Activated naive CD4-positive, alpha-beta T cell treated with Interleukin-2 at 50 U/mL for 16 hours (primary cell): ENCODE results near the gene ARHGAP35.

Source experiments
- DNase-seq: peaks from one replicate; pipeline ENCODE4 v3.0.0-alpha.2; 2020

Gene ARHGAP35

DNA sequence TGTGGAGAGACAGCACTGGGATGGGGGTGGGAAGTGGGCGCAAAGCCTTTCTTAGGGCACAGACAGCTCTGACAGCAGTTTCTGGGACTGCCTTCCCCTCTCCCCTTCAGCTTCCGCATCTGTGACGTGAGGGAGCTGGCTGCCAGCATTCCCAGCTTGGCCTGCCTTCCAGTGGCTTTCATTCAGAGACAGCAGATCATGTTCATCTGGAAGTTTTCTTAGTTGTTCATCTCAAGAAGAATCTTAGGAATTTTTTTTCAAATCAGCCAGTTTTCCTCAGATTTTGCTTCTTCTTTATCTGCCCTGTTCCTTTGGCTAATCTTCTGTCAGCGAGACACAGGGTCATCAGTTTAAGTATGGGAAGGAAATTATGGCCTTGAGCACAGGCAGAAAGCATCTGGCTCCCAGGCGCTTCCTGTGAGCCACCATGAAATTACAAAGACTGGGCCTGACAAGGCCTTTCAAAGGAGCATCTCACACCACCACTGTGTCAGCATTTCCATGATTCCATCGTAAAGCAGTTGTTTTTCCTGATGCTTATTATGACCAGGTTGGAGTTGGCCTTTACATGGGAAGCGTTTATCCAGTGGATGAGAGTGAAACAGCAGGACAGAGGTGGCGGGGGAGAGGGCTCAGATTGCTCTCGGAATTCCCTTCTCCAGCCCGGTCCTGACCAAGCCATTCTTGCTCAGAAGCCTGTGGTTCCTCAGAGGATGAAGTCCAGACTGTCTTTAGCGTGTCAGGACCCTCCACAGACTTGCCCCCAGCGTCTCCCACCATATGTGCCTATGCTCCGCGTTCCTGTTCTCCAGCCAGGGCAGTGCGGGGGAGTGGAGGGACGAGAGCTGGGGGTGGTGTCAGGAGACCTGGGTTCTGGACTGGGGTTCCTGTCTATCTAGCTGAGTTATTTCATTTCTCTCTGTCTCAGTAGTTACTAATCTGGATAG lies 43.6 kb downstream of the ARHGAP35 start:
- no peak for DNase-seq

DNA sequence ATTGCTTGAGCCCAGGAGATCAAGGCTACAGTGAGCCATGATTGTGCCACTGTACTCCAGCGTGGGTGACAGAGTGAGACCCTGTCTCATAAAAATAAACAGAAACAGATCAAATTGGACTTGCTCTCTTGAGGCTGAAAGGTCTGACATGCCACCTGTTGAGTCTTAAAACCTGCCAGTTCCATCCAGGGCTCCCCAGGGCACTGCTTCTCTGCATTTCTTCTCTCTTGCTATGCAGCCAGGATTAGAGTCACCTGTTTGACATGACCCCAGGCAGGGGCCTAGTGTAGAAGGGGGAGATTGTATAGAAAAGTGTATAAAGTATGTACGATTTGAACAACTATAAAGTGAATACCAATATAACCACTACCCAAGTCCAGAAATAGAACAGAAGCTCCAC lies 45.4 kb downstream of the ARHGAP35 start:
- DNase-seq = no peak

DNA sequence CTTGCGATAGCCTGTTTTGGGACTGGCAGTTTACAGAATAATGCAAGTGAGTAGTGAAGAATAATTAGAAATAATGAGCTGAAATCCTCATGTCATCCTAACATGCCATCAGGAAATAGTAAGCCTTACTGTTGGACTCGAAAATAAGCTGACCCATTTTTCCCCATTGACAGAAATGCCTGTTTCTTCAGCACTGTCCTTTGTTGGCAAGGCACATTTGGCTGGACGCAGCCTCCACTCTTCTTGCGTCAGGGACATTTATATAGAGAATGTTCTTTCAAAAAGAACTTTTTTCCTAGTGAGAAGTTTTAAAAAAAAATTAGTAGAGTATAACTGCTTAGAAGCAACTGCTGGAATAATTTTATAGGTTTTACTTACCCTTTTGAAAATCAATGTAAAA lies 47.1 kb downstream of the ARHGAP35 start:
- no peak for DNase-seq

DNA sequence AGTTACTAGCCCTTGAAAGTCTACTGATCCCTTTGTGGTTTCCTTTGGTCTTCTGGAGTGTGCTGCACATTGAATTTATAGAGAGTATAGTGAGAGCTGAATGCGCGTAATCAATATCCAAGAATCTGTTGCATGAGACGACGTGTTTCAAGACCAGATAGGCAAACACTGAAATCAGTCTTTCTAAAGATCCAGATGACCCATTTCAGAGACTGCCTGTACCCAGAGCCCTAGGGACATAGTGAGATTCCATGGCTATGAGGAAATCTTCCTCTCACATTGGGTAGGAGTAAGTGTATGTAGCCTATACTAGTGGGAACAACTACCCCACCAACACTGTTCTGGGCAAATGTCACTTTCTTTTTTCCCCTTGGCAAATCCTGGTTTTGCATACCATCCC lies 48.6 kb downstream of the ARHGAP35 start:
- DNase-seq = no peak
